Left ventricle myocardium superior (tissue), 1 donor: ENCODE results near the gene WDR82. TPM values are rescaled to one million over a fixed set of nuclear protein-coding genes. Genes with fewer than 3 reads are reported as not detected.
A peak's percentile ranks its signal among the peaks of the same experiment; 100 is the strongest.
"Not testable (repeated sequence)": the region's sequence is repeated elsewhere in the genome, so short reads cannot be mapped to it uniquely, and the experiment has no call there.

ENCODE experiments used
- ATAC-seq: fragments of 200-7000 bp; cut with Tn5 transposase; one replicate; pipeline ENCODE4 v1.9.1; 2020; ENCODE audit warnings: mild to moderate bottlenecking, moderate library complexity
- DNase-seq: peaks from one replicate; pipeline ENCODE4 v3.0.0-alpha.2; 2020
- intact Hi-C: fragments of 100-400 bp; cut with micrococcal nuclease; formaldehyde crosslinking; loops from one replicate; pipeline ENCODE4 v1.11.0; 2022
- total RNA-seq: library from RNA; stranded (reverse); fragmentation: NEBNext Ultra II Directional; extraction: Animal tissue kit (Norgen Biotek cat#: 25700); gene quantifications from one replicate; pipeline ENCODE4 v1.2.1, GENCODE V29; 2021
- donor health status: DM: no; HTN: yes; CAD: no; lungs with severe emphysema.

Gene WDR82
- total RNA-seq, 1 donor from 2014 or later = 67.5 TPM

DNA sequence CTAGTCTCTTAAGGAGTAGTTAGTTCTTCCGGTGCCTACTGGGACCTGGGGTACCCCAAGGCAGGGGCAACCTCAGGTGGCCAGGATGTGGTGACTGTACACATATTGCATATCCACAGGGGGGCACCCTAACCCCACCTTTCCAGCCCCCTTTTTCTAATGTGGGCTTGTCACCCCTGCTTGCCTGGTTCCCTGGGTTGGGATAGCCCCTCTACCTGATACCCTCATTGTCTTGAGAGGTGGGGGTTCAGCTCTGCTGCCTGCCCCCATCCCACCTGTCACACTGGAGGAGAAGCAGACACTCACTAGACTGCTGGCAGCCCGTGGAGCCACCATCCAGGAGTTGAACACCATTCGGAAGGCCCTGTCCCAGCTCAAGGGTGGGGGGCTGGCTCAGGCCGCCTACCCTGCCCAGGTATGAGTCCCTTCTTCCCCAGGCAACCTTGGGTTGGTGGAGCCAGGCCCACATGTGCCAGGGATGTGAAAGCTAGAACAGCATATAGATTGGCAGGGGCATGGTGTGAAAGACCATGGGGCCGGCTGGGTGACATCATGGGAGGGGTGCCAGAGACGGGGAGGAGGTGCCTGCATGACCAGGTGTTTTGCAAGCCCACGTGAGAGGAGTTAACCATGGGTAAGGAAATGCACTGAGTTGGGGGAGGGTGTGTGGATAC lies 13.2 kb upstream of the WDR82 start:
- intact Hi-C loops = loop anchor here (2.0 kb wide), 1 partner anchor 47 kb away; no protein-coding TSS in a partner anchor
- ATAC-seq (no peak), DNase-seq (no peak)

- DNase-seq (no peak), ATAC-seq (no peak)
- intact Hi-C loops = loop anchor here (2.0 kb wide), 1 partner anchor 48 kb away; no protein-coding TSS in a partner anchor
These were observed 12.4 kb upstream of the WDR82 start for GRCh38 chr3:52290596-52291507.

DNA sequence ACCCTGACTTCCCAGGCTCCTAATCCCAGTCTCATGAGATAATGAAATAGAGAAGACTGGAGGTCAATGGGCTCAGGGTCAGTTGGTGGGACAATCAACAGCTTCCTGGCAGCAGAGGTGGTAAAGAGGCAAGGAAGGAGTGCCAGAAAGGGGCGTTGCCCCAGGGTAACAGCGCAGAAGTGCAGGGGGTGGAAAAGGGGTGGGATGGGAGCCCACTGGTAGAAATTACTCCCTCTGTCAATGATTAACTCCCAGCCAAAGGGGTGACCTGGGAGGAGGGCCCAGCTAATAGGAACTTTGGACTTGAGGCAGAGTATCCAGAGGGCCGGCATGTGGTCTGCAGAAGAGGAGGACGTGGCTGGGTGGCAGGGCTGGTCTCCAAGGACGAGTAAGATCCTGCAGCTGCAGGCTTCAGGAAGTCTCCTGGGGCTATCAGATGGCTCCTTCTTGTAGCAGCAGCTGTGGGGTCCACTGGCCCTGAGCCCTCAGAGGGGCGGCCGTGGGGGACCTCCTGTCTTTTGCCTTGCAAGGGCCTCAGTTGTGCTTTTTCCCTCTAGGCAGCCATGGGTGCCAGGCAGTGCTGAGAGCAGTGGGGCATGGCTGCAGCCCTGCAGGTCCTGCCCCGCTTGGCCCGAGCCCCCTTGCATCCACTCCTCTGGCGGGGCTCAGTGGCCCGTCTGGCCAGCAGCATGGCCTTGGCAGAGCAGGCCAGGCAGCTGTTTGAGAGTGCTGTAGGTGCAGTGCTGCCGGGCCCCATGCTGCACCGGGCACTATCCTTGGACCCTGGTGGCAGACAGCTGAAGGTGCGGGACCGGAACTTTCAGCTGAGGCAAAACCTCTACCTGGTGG lies 11.5 kb upstream of the WDR82 start:
- DNase-seq (no peak), ATAC-seq (no peak)
- intact Hi-C loops = loop anchor here (2.0 kb wide), 1 partner anchor 49 kb away; no protein-coding TSS in a partner anchor

- no peak for ATAC-seq
- DNase-seq = no peak
- intact Hi-C loops = no loop called here
These were observed 10.9 kb upstream of the WDR82 start for GRCh38 chr3:52289338-52289746.

DNA sequence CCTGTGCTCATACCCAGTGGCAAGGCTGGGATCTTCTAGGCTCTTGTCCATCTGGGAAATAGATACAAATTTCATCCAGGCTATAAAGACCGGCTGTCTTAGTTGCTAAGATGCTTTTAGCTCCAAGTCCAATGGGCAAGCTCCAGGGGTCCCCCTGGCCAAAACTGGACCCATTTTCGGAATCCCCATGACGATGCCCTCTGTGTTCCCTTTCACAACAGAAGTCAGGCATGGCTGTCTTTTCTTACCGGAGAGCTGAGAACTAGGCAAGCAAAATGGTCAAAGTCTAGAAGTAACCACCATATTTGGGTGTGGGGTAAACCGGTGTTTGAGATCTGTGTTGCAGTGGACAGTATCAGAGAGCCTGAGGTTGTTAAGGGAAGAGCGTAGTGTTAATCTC lies 10.2 kb upstream of the WDR82 start:
- intact Hi-C loops = no loop called here

GRCh38 chr3:52286777-52287110 lies 8.3 kb upstream of the WDR82 start:
- ATAC-seq (no peak), DNase-seq (no peak)
- intact Hi-C loops = no loop called here

More for the DNA sequence above, 10.2 kb upstream of the WDR82 start:
- DNase-seq = no peak
- ATAC-seq = no peak

DNA sequence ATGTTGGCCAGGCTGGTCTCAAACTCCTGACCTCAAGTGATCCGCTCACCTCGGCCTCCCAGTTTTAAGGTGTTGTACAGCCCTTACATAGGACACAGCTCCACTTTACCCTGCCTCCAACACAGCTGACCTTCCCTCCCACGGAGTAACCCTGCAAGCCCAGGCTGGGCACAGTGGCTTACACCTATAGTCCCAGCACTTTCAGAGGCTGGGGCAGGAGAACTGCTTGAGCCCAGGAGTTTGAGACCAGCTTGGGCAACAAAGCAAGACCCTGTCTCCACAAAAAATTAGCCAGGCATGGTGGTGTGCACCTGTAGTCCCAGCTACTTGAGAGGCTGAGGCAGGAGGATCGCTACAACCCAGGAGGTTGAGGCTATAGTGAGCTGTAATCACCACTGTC lies 5.6 kb upstream of the WDR82 start:
- intact Hi-C loops, DNase-seq, ATAC-seq: not testable (repeated sequence)

DNA sequence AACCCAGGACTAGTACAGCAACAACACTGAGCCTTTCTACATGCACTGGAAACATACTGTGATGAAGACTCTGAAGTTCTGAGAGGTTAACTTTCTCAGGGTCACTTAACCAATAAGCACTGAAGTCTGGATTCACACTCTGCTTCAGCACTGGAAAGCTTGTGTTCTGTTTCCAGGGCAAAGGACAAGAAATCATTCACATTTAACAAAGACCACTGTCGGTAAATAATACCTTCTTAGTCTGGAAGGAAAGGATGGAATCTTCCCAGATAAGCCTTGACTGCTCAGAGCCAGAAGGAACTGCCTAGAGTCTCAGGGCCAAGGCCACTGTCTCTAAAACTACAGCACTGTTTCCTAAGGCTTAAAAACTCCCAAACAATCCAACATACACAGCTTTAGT lies 4.9 kb upstream of the WDR82 start:
- no peak for DNase-seq
- no peak for ATAC-seq
- intact Hi-C loops = no loop called here

DNA sequence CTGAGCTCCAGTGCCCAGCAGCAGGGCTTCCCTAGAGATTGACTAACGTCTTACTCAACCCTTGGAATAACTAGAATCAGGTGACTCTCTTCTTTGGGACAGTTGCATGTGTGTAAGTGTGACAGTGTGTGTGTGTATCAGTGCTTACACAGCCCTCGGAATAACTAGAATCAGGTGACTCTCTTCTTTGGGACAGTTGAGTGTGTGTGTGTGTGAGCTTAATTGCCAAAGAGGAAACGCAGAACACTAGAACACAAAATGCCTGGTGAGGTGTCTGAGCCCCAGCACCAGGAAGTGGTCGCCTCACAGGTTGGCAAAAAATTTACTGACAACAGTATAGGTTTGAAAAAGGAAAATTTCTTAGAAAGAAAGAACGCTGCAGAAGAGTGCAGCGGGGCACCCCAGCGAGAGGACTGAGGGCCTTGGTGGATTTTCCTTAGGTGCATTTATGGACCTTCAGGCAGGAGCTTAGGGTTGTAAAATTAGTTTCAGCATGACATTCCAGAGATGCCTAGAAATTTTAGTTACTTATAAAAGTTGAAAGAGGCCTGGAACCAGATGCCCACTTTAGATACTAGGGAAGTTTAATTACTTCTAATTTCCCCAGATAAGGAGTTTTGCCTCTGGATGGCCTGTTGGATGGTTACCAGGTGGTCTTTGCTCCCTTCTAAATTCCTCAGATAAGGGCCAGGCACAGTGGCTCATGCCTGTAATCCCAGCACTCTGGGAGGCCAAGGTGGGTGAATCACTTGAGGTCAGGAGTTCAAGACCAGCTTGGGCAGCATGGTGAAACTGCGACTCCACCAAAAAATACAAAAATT lies 3.7 kb upstream of the WDR82 start:
- no peak for ATAC-seq
- no peak for DNase-seq
- intact Hi-C loops = no loop called here

DNA sequence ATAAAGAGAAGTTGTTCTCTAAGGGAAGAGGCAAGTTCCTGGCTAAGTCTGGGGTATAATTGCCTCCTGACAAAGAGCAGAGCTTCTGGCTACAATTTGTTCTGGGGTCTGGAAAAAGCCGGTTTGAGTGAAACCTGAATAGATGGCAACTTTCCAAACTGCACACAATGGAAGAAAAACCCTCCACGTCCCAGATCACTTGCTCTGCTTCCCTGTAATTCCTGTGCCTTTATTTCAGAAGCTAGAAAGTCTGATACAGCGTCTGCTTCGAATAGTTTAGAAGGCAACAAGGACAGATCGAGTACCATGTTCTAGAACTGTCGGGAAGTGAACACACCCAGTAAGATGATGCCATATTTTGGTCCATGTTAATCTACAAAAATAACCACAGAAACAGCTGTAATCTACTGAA lies 1.6 kb upstream of the WDR82 start:
- no peak for DNase-seq
- ATAC-seq = no peak
- intact Hi-C loops = no loop called here

- ATAC-seq = no peak
- intact Hi-C loops = no loop called here
- DNase-seq = no peak
These were observed 1.1 kb upstream of the WDR82 start for GRCh38 chr3:52279596-52279995.

- peak; percentile 84 for ATAC-seq
- DNase-seq = no peak
- intact Hi-C loops = no loop called here
These were observed 408 bp downstream of the WDR82 start for GRCh38 chr3:52277972-52278509.

DNA sequence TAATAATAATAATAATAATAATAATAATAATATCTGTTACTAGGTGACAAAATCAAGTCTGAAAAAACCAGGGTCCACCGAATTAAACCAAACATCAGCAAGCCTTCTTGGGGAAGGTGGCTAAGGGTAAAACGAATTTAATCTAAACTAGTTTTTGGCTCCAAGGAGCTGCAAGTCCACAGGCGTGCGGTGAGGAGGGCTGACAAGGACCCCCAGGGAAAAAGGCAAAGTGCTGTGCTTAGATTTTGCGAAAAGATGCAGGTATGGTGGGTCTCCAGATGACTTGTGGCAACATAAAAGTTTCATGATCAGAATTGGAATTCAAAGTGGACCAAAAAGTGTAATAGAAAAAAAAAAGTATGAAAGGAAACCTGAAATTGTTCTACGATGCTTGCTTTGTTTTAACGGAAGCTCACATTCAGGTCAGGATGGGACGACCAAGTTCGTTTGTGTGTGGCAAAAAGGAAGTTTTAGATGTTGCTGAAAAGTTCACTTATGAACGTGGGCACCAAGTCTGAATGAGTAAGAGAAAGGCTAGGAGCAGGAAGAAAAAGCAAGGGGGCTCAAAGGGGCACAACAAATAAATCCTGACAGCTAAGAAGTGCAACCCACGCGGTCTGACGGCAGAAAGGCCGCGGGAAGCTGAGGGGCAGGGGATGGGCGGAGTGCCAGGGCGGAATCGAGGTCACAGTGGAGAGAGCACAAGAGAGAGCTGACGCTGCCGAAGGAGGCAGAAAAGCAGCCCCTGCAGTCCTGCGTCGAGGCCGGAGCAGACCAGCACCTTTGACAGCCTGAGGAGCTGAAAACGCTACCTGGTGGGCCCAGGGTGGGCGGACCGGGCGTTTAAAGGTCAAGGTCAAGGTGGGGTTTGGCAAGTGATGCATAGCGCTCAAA lies 1.1 kb downstream of the WDR82 start:
- DNase-seq (peak; percentile 88), ATAC-seq (peak; percentile 52)
- intact Hi-C loops = no loop called here

GRCh38 chr3:52274781-52275180 lies 3.7 kb downstream of the WDR82 start:
- intact Hi-C loops = not testable (repeated sequence)

DNA sequence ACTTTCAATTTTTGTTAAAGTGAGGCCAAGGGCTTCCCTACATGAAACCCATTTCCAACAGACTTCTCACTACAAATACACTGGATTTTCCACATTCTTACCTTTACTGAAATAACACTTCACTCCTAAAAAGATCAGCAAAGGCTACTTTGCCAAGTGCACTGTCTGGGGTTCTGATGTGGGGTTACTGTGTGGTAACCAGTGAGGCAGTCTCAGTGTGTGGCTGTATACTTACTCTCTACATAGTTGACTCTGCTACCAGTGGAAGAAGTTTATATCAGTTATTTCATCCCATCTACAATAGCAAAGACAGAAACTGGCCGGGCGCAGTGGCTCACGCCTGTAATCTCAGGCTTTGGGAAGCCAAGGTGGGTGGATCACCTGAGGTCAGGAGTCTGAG lies 5.6 kb downstream of the WDR82 start:
- no peak for ATAC-seq
- intact Hi-C loops = no loop called here
- DNase-seq = no peak

More at GRCh38 chr3:52274781-52275180, 3.7 kb downstream of the WDR82 start:
- not testable (repeated sequence) for DNase-seq, ATAC-seq

GRCh38 chr3:52272172-52272571 lies 6.3 kb downstream of the WDR82 start:
- intact Hi-C loops, ATAC-seq, DNase-seq: not testable (repeated sequence)

DNA sequence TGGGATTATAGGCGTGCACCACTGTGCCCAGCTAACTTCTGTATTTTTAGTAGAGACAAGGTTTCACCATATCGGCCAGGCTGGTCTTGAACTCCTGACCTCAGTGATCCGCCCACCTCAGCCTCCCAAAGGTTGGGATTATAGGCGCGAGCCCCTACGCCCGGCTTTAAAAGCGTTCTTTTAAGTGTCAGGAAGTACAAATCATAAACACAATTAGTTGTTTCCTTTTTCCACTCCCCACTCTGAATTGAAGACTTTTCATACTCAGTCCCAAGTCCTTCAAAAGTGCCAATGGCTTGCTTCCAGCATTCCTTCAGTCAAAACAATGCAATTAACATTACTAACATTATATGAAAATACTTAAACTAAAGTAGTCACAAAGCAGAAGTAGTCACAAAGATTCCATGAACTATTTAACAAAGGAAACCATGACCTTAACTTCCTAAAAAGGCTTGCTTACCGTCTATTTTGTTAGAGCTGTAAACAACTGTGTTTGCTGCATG lies 8.1 kb downstream of the WDR82 start:
- ATAC-seq (peak; percentile 25), DNase-seq (no peak)
- intact Hi-C loops = no loop called here
